B cell (primary cell): ENCODE measurements around the gene GGT6. TPM values are rescaled to one million over a fixed set of nuclear protein-coding genes. Genes with fewer than 3 reads are reported as not detected.

ENCODE experiments used
- ATAC-seq: fragments of 200-7000 bp; cut with Tn5 transposase; one replicate; pipeline ENCODE4 v1.10.0; 2021; ENCODE audit warnings: low read depth, mild to moderate bottlenecking, moderate number of reproducible peaks, moderate library complexity
- CTCF ChIA-PET: fragments of 350-600 bp; sonication (Branson Sonifier 250); formaldehyde crosslinking; loops from one replicate; lab custom pipeline; 2021; ENCODE audit warnings: antibody characterized with exemption, inconsistent platforms; lab: Charles Lee
- POLR2A ChIA-PET: fragments of 350-600 bp; sonication (Branson Sonifier 250); formaldehyde crosslinking; loops from one replicate; lab custom pipeline; 2021; ENCODE audit warnings: antibody characterized with exemption; lab: Charles Lee
- DNase-seq: peaks from one replicate; pipeline ENCODE4 v3.0.0; 2013
- H2AFZ ChIP-seq: 2 replicates; pipeline ENCODE4 v1.6.1; 2012; ENCODE audit warnings: mild to moderate bottlenecking, low read depth, low read length; ENCODE audit not compliant: insufficient read depth, poor library complexity, severe bottlenecking
- H3K27ac ChIP-seq, 2 donors: 1 replicate in 1 of 2; 2 replicates in 1 of 2; pipeline ENCODE4 v1.5.1; 2012 to 2013; ENCODE audit warnings: low read length in 2 of 2, mild to moderate bottlenecking in 2 of 2, moderate library complexity in 1 of 2
- H3K27me3 ChIP-seq, 4 experiments: fragments of 200-600 bp in 1 of 4; sonication (generic) in 1 of 4; replicated peaks in 1 of 4; 1 replicate in 2 of 4; 2 replicates in 2 of 4; pipeline versions ENCODE4 v1.6.1 to v1.7.0; 2013 to 2016; ENCODE audit warnings: low read length in 3 of 4, mild to moderate bottlenecking in 2 of 4, mixed read lengths in 1 of 4, moderate library complexity in 1 of 4; ENCODE audit not compliant: insufficient read depth in 4 of 4, control insufficient read depth in 3 of 4; ENCODE audit errors: control extremely low read depth in 1 of 4
- H3K36me3 ChIP-seq, 2 experiments: replicated peaks in 1 of 2; 1 replicate in 1 of 2; 2 replicates in 1 of 2; pipeline versions ENCODE4 v1.6.1 to v1.7.1; 2013; ENCODE audit warnings: low read length in 1 of 2; ENCODE audit not compliant: insufficient read depth in 2 of 2, control insufficient read depth in 1 of 2; ENCODE audit errors: control extremely low read depth in 1 of 2, extremely low read depth in 1 of 2
- H3K4me1 ChIP-seq, 2 donors: fragments of 200-600 bp in 1 of 2; sonication (generic) in 1 of 2; 1 replicate in 1 of 2; 2 replicates in 1 of 2; pipeline versions ENCODE4 v1.5.1 to v1.6.1; 2013 to 2017; ENCODE audit warnings: low read length in 2 of 2; ENCODE audit not compliant: control insufficient read depth in 2 of 2, insufficient read depth in 2 of 2
- H3K4me2 ChIP-seq: replicated peaks from 2 replicates; pipeline ENCODE3; 2012; ENCODE audit warnings: mild to moderate bottlenecking, low read depth, low read length; ENCODE audit not compliant: poor library complexity, severe bottlenecking
- H3K4me3 ChIP-seq, 5 experiments: fragments of 200-600 bp in 1 of 5; sonication (generic) in 1 of 5; 1 replicate in 3 of 5; 2 replicates in 2 of 5; pipeline versions ENCODE4 v1.5.1 to v1.7.0; 2011 to 2016; ENCODE audit warnings: low read length in 4 of 5, mild to moderate bottlenecking in 4 of 5, low read depth in 2 of 5, control low read depth in 1 of 5, moderate library complexity in 1 of 5; ENCODE audit not compliant: insufficient read depth in 1 of 5; ENCODE audit errors: control extremely low read depth in 1 of 5, extremely low read depth in 1 of 5
- H3K79me2 ChIP-seq: fragments of 200-600 bp; sonication (generic); one replicate; pipeline ENCODE4 v1.6.0; 2016; ENCODE audit warnings: low read length; ENCODE audit not compliant: control insufficient read depth, insufficient read depth
- H3K9ac ChIP-seq: fragments of 200-600 bp; sonication (generic); 2 replicates; pipeline ENCODE4 v1.6.1; 2017; ENCODE audit warnings: mild to moderate bottlenecking, low read length, moderate library complexity
- H3K9me3 ChIP-seq, 3 donors: one replicate each; pipeline versions ENCODE4 v1.6.1 to v1.7.1; 2013; ENCODE audit warnings: low read length in 2 of 3; ENCODE audit not compliant: control insufficient read depth in 2 of 3, insufficient read depth in 1 of 3; ENCODE audit errors: control extremely low read depth in 1 of 3
- H4K20me1 ChIP-seq: 2 replicates; pipeline ENCODE4 v1.6.0; 2012; ENCODE audit warnings: mild to moderate bottlenecking, low read length; ENCODE audit not compliant: insufficient read depth, control insufficient read depth, poor library complexity, severe bottlenecking
- H3K27ac Mint-ChIP-seq: one replicate; pipeline ENCODE4 v1.8.0; 2021; ENCODE audit warnings: mixed read lengths
- H3K27me3 Mint-ChIP-seq: one replicate; pipeline ENCODE4 v1.8.0; 2021; ENCODE audit warnings: mixed read lengths
- H3K4me1 Mint-ChIP-seq: one replicate; pipeline ENCODE4 v1.8.0; 2021; ENCODE audit warnings: mixed read lengths
- H3K4me3 Mint-ChIP-seq: one replicate; pipeline ENCODE4 v1.8.0; 2021; ENCODE audit warnings: mixed read lengths
- H3K9me3 Mint-ChIP-seq: one replicate; pipeline ENCODE4 v1.8.0; 2022; ENCODE audit warnings: mixed read lengths; ENCODE audit not compliant: insufficient read depth
- EZH2 ChIP-seq: IDR thresholded peaks from 2 replicates; pipeline ENCODE4 v1.6.1; 2012; ENCODE audit warnings: borderline replicate concordance, low read depth, mild to moderate bottlenecking, moderate library complexity, low read length; ENCODE audit not compliant: insufficient read depth, poor library complexity, severe bottlenecking
- WGBS: methylation state at CpG from one replicate; pipeline ENCODE4 v1.1.5; 2013; ENCODE audit warnings: missing lambda C conversion rate; ENCODE audit not compliant: insufficient coverage; 5-methylcytosine and 5-hydroxymethylcytosine counted together
- intact Hi-C: fragments of 100-400 bp; cut with micrococcal nuclease; formaldehyde crosslinking; loops from one replicate; pipeline ENCODE4 v1.10.0; 2022
- polyA plus RNA-seq: library from polyadenylated mRNA; depleted of rRNA; stranded (reverse); fragments of >200 nt; gene quantifications from 2 replicates; pipeline ENCODE4 v1.2.3, GENCODE V29; 2012
- total RNA-seq, 2 donors: library from RNA; stranded (reverse); fragments of 120-200 nt in 1 of 2; gene quantifications; 1 replicate in 1 of 2; 2 replicates in 1 of 2; pipeline versions ENCODE4 v1.2.3 to v1.2.4, GENCODE V29; 2013 to 2022
- TF ChIP-seq, protein P1 (sequence below): fragments of 200-600 bp; IDR thresholded peaks from one replicate; pipeline ENCODE4 v1.8.0; 2022; ENCODE audit warnings: antibody characterized with exemption, mild to moderate bottlenecking

GGT6 gene
- total and polyA plus RNA-seq, 2 donors (not counting 1 experiment from before 2014, with no cell fraction given): not detected

DNA sequence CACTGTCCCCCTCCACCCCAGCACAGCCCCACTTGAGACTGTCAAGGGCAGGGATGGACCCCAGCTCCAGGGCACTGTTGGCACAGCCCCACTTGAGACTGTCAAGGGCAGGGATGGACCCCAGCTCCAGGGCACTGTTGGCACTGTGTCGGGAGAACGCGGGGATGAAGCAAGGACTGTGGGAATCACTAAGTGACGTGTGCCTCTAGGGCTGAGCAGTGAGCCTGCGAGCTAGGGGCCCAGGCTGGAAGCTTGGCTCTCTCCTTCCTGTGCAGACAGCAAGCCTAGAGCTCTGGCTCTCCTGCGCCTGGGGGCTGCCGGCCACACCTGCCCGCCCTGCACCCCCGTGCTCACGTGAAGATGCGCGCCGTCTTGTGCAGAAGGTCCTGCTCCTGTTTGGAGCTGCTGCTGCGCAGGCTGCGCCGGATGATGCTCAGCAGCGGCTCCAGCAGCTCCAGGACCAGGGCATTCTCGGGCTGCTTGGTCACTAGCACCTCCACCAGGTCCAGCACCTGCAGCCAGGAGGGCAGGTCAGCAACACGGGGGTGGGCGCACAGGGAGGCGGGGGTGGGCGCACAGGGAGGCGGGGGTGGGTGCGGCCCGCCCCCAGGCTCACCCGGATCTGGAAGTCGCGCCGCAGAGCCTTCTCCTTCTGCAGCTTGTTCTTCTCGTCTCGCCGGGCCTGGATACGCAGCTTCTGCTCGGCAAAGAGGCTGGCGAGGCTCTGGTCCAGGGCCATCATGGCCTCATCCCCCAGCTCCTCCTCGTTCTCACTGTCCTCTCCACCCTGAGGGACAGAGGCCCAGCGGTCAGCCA, 16.0 kb downstream of the GGT6 start:
- H3K9me3 Mint-ChIP-seq: no peaks in the 10 kb centered on the region
- Histone ChIP-seq H3K4me3 (no peak overlapping the region), H3K4me1 (no peaks in the 10 kb centered on the region), H3K27ac (no peak overlapping the region), H3K9ac (no peak overlapping the region), H3K9me3 (no peaks in the 10 kb centered on the region), H3K4me2 (no peak overlapping the region), H3K36me3 (peaks cover 0 to 83% of the 10 kb centered on the region in 2 experiments), H3K79me2 (no peaks in the 10 kb centered on the region), H4K20me1 (no peaks in the 10 kb centered on the region), H3K27me3 (no peaks in the 10 kb centered on the region), H2AFZ (no peak overlapping the region)
- ATAC-seq (no peak), DNase-seq (no peak)
- POLR2A ChIA-PET: interaction anchor here (0.6 kb wide), 1 partner anchor 137 kb away, joined by 3 read pairs; no protein-coding TSS in a partner anchor
- TF ChIP-seq, protein P1, sequence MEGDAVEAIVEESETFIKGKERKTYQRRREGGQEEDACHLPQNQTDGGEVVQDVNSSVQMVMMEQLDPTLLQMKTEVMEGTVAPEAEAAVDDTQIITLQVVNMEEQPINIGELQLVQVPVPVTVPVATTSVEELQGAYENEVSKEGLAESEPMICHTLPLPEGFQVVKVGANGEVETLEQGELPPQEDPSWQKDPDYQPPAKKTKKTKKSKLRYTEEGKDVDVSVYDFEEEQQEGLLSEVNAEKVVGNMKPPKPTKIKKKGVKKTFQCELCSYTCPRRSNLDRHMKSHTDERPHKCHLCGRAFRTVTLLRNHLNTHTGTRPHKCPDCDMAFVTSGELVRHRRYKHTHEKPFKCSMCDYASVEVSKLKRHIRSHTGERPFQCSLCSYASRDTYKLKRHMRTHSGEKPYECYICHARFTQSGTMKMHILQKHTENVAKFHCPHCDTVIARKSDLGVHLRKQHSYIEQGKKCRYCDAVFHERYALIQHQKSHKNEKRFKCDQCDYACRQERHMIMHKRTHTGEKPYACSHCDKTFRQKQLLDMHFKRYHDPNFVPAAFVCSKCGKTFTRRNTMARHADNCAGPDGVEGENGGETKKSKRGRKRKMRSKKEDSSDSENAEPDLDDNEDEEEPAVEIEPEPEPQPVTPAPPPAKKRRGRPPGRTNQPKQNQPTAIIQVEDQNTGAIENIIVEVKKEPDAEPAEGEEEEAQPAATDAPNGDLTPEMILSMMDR: no peak
- no peak for TF ChIP-seq EZH2
- 96% methylated on average over 36 of the region's 37 CpGs for WGBS
- H3K27ac Mint-ChIP-seq: no peak overlapping the region
- no peak overlapping the region for H3K4me3 Mint-ChIP-seq
- no peaks in the 10 kb centered on the region for H3K27me3 Mint-ChIP-seq
- intact Hi-C loops: no loop called here
- H3K4me1 Mint-ChIP-seq: no peaks in the 10 kb centered on the region
- CTCF ChIA-PET: no interaction called here

DNA sequence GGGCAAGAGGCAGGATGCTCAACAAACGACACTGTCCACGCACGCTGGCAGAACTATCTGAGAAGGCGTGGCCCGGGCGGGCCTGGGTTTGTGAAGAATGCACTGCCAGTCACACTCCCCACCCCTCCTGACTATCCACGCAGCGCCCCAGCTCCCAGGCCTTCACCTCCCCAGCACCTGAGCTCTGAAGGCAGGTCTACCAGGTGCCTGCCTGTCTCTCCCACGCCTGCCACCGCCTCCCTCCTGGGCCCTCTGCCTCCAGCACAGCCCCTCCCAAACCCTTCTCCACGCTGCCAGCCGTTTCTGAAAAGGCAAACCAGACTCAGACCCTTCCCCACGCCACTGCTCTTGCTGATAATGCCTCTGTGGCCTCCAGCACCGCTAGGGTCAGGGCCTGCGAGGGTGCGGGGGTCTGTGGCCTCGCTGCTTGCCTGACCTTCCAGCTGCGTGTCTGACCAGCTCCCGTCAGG, 16.8 kb downstream of the GGT6 start:
- peaks cover 0 to 80% of the 10 kb centered on the region in 2 experiments for H3K36me3 ChIP-seq
- no peak overlapping the region for H3K4me2 ChIP-seq
- TF ChIP-seq EZH2: no peak
- TF ChIP-seq, protein P1: no peak
- ChIA-PET CTCF (no interaction called here), POLR2A (no interaction called here)
- Mint-ChIP-seq H3K9me3 (no peaks in the 10 kb centered on the region), H3K27ac (no peak overlapping the region), H3K27me3 (no peaks in the 10 kb centered on the region), H3K4me1 (no peaks in the 10 kb centered on the region), H3K4me3 (no peak overlapping the region)
- no peak for DNase-seq
- intact Hi-C loops: no loop called here
- H2AFZ ChIP-seq: no peak overlapping the region
- no peaks in the 10 kb centered on the region for H3K27me3 ChIP-seq
- no peaks in the 10 kb centered on the region for H3K79me2 ChIP-seq
- no peak overlapping the region for H3K9ac ChIP-seq
- no peak for ATAC-seq
- no peaks in the 10 kb centered on the region for H3K9me3 ChIP-seq
- H3K4me3 ChIP-seq: no peak overlapping the region
- 91% methylated on average over 18 of the region's 19 CpGs for WGBS
- H3K4me1 ChIP-seq: no peaks in the 10 kb centered on the region
- no peak overlapping the region for H3K27ac ChIP-seq
- no peaks in the 10 kb centered on the region for H4K20me1 ChIP-seq
